BLaER1 treated with 17β-estradiol and CSF1 and Interleukin-3, amounts not matched to agents 10 nM and 100 nM (cell line): ENCODE data around the gene THSD7A.
"Not testable (repeated sequence)": the region's sequence is repeated elsewhere in the genome, so short reads cannot be mapped to it uniquely, and the experiment has no call there.

Experiments
- H3K27ac ChIP-seq, 11 experiments: shearing (Covaris generic); formaldehyde crosslinking; 2 replicates each; pipeline ENCODE4 v1.8.1; 2022
- H3K27me3 ChIP-seq, 11 experiments: shearing (Covaris generic); formaldehyde crosslinking; 2 replicates each; pipeline ENCODE4 v1.8.1; 2022
- H3K36me3 ChIP-seq, 11 experiments: shearing (Covaris generic); formaldehyde crosslinking; 2 replicates each; pipeline ENCODE4 v1.8.1; 2022
- H3K4me1 ChIP-seq, 10 experiments: shearing (Covaris generic); formaldehyde crosslinking; 2 replicates each; pipeline ENCODE4 v1.8.1; 2022
- H3K4me2 ChIP-seq, 11 experiments: shearing (Covaris generic); formaldehyde crosslinking; 2 replicates each; pipeline ENCODE4 v1.8.1; 2022
- H3K4me3 ChIP-seq, 10 experiments: shearing (Covaris generic); formaldehyde crosslinking; 2 replicates each; pipeline ENCODE4 v1.8.1; 2022
- H3K9ac ChIP-seq, 11 experiments: shearing (Covaris generic); formaldehyde crosslinking; 2 replicates each; pipeline ENCODE4 v1.8.1; 2022
- H3K9me3 ChIP-seq, 11 experiments: shearing (Covaris generic); formaldehyde crosslinking; replicated peaks in 1 of 11; 2 replicates each; pipeline ENCODE4 v1.8.1; 2022
- H4K20me1 ChIP-seq, 11 experiments: shearing (Covaris generic); formaldehyde crosslinking; 2 replicates each; pipeline ENCODE4 v1.8.1; 2022
- Cebpa-rat ChIP-seq, 11 experiments: shearing (Covaris generic); IDR thresholded peaks; 2 replicates each; pipeline ENCODE4 v1.8.1; 2022

The THSD7A gene

GRCh38 chr7:11447106-11447505 is 384.9 kb downstream of the THSD7A start:
- H3K4me2 ChIP-seq: no peak overlapping the region
- no peaks in the 10 kb centered on the region for H3K4me1 ChIP-seq
- no peaks in the 10 kb centered on the region for H3K27me3 ChIP-seq
- H3K4me3 ChIP-seq: no peak overlapping the region
- H3K36me3 ChIP-seq: no peaks in the 10 kb centered on the region
- TF ChIP-seq Cebpa-rat (IDR thresholded peaks at IDR 0.05): no peak
- no peak overlapping the region for H3K27ac ChIP-seq
- no peaks in the 10 kb centered on the region for H3K9me3 ChIP-seq
- no peaks in the 10 kb centered on the region for H4K20me1 ChIP-seq
- H3K9ac ChIP-seq: no peak overlapping the region

GRCh38 chr7:11443934-11444333 is 388.1 kb downstream of the THSD7A start:
- H3K4me1 ChIP-seq, H3K4me2 ChIP-seq, H3K4me3 ChIP-seq, H3K36me3 ChIP-seq, H3K27me3 ChIP-seq, H3K9ac ChIP-seq, H4K20me1 ChIP-seq, H3K27ac ChIP-seq: not testable (repeated sequence)
- H3K9me3 ChIP-seq: peaks cover 0 to 11% (median 8%) of the 10 kb centered on the region in 11 experiments; a peak in 7 of 22 replicates

GRCh38 chr7:11437994-11438393 is 394.0 kb downstream of the THSD7A start:
- Histone ChIP-seq H3K27me3 (no peaks in the 10 kb centered on the region), H3K9ac (no peak overlapping the region), H3K4me3 (no peak overlapping the region), H4K20me1 (no peaks in the 10 kb centered on the region), H3K4me1 (no peaks in the 10 kb centered on the region), H3K4me2 (no peak overlapping the region), H3K36me3 (no peaks in the 10 kb centered on the region), H3K27ac (no peak overlapping the region), H3K9me3 (peaks cover 5 to 20% (median 9%) of the 10 kb centered on the region in 11 experiments; a peak in 11 of 22 replicates)
- no peak for TF ChIP-seq Cebpa-rat (IDR thresholded peaks at IDR 0.05)

GRCh38 chr7:11436773-11437524 is 395.0 kb downstream of the THSD7A start:
- Histone ChIP-seq H3K27me3 (no peaks in the 10 kb centered on the region), H3K4me2 (no peak overlapping the region), H3K9me3 (peaks cover 5 to 20% (median 9%) of the 10 kb centered on the region in 11 experiments; a peak in 11 of 22 replicates), H3K4me1 (no peaks in the 10 kb centered on the region), H3K36me3 (no peaks in the 10 kb centered on the region), H4K20me1 (no peaks in the 10 kb centered on the region), H3K27ac (no peak overlapping the region), H3K9ac (no peak overlapping the region), H3K4me3 (no peak overlapping the region)
- TF ChIP-seq Cebpa-rat (IDR thresholded peaks at IDR 0.05): no peak

GRCh38 chr7:11436316-11436715 is 395.7 kb downstream of the THSD7A start:
- peaks cover 0 to 3% (median 2%) of the 10 kb centered on the region in 10 experiments; a peak in 12 of 20 replicates for H3K4me1 ChIP-seq
- no peaks in the 10 kb centered on the region for H3K27me3 ChIP-seq
- peaks cover 5 to 20% (median 9%) of the 10 kb centered on the region in 11 experiments; a peak in 11 of 22 replicates for H3K9me3 ChIP-seq
- no peak for TF ChIP-seq Cebpa-rat (IDR thresholded peaks at IDR 0.05)
- no peak overlapping the region for H3K4me3 ChIP-seq
- H3K36me3 ChIP-seq: no peaks in the 10 kb centered on the region
- H4K20me1 ChIP-seq: no peaks in the 10 kb centered on the region
- H3K4me2 ChIP-seq: no peak overlapping the region
- H3K9ac ChIP-seq: no peak overlapping the region
- H3K27ac ChIP-seq: no peak overlapping the region

GRCh38 chr7:11434366-11434765 is 397.6 kb downstream of the THSD7A start:
- Histone ChIP-seq H3K36me3 (no peaks in the 10 kb centered on the region), H3K9me3 (peaks cover 0 to 9% (median 3%) of the 10 kb centered on the region in 11 experiments; a peak in 7 of 22 replicates), H3K9ac (no peak overlapping the region), H3K4me2 (no peak overlapping the region), H3K27ac (no peak overlapping the region), H4K20me1 (no peaks in the 10 kb centered on the region), H3K4me3 (no peak overlapping the region), H3K27me3 (no peaks in the 10 kb centered on the region), H3K4me1 (peaks cover 17 to 22% (median 21%) of the 10 kb centered on the region in 10 experiments)
- TF ChIP-seq Cebpa-rat (IDR thresholded peaks at IDR 0.05): no peak

GRCh38 chr7:11430841-11431240 is 401.2 kb downstream of the THSD7A start:
- Histone ChIP-seq H3K4me2 (peak overlapping the region; percentile 47 to 85 (median 65); a peak in 20 of 22 replicates), H3K4me3 (no peak overlapping the region), H3K4me1 (peaks cover 22 to 35% (median 29%) of the 10 kb centered on the region in 10 experiments), H3K27ac (peak overlapping the region; percentile 62 to 90 (median 80)), H3K9me3 (peaks cover 0 to 9% (median 3%) of the 10 kb centered on the region in 11 experiments; a peak in 6 of 22 replicates), H3K36me3 (no peaks in the 10 kb centered on the region), H3K9ac (peak overlapping the region in 5 of 11 experiments; percentile 41 to 67 (median 61); a peak in 7 of 22 replicates), H4K20me1 (no peaks in the 10 kb centered on the region), H3K27me3 (no peaks in the 10 kb centered on the region)
- no peak for TF ChIP-seq Cebpa-rat (IDR thresholded peaks at IDR 0.05)

GRCh38 chr7:11430112-11430511 is 401.9 kb downstream of the THSD7A start:
- Histone ChIP-seq H3K4me1 (peaks cover 22 to 35% (median 29%) of the 10 kb centered on the region in 10 experiments), H3K4me2 (peak overlapping the region; percentile 47 to 85 (median 65)), H3K36me3 (no peaks in the 10 kb centered on the region), H3K27me3 (no peaks in the 10 kb centered on the region), H3K27ac (peak overlapping the region; percentile 62 to 90 (median 80)), H3K4me3 (0 out of 20 replicates have a peak overlapping the region, but pooled peaks of 1 of the 10 experiments have one; percentile 3), H3K9me3 (peaks cover 0 to 2% (median 0%) of the 10 kb centered on the region in 11 experiments; a peak in 6 of 22 replicates), H3K9ac (peak overlapping the region in 7 of 11 experiments; percentile 11 to 67 (median 61); a peak in 11 of 22 replicates), H4K20me1 (no peaks in the 10 kb centered on the region)
- peak in 2 of 11 experiments; percentile 56 to 57; a peak in 2 of 22 replicates for TF ChIP-seq Cebpa-rat (IDR thresholded peaks at IDR 0.05)

- Histone ChIP-seq H3K4me2 (peak overlapping the region in 9 of 11 experiments; percentile 52 to 85 (median 66); a peak in 15 of 22 replicates), H3K27me3 (no peaks in the 10 kb centered on the region), H3K4me1 (peaks cover 22 to 35% (median 29%) of the 10 kb centered on the region in 10 experiments), H3K9ac (no peak overlapping the region; a peak in 3 of 22 replicates), H3K4me3 (no peak overlapping the region), H3K36me3 (no peaks in the 10 kb centered on the region), H3K9me3 (no peaks in the 10 kb centered on the region), H3K27ac (peak overlapping the region in 9 of 11 experiments; percentile 62 to 90 (median 82); a peak in 17 of 22 replicates), H4K20me1 (no peaks in the 10 kb centered on the region)
- no peak for TF ChIP-seq Cebpa-rat (IDR thresholded peaks at IDR 0.05)
Measured at GRCh38 chr7:11428877-11429581, 403.0 kb downstream of the THSD7A start.
